ENCODE results near the gene UNC13B. TPM values are rescaled to one million over a fixed set of nuclear protein-coding genes. Genes with fewer than 3 reads are reported as not detected.

UNC13B gene
- total and polyA plus RNA-seq, 2 of the 8 experiments (the other 6 are each of a cell fraction or from before 2014, with no cell fraction given) = 23.1 to 51.7 TPM

GRCh38 chr9:35366627-35367026 is 204.8 kb downstream of the UNC13B start:
- no peak for DNase-seq (ENCODE audit: low read depth in 1 of 2, low spot score in 2 of 2)
- no peak overlapping the region for H3K14ac ChIP-seq (ENCODE audit: insufficient read length)
- no peak overlapping the region for H3K4me2 ChIP-seq (ENCODE audit: insufficient read depth in 1 of 2, low read depth in 2 of 2, low read length in 2 of 2)
- H3K27me3 ChIP-seq (replicated peaks in 1 of 4; ENCODE audit: control insufficient read depth in 3 of 4, extremely low read depth in 1 of 4, insufficient read depth in 3 of 4, low read length in 3 of 4) = no peaks in the 10 kb centered on the region
- no peak overlapping the region for H2BK15ac ChIP-seq (ENCODE audit: low read length)
- no peak overlapping the region for H4K8ac ChIP-seq (ENCODE audit: extremely low read depth, insufficient read depth, low read length)
- H3K9me3 ChIP-seq (ENCODE audit: insufficient read depth in 2 of 2, low read depth in 1 of 2, low read length in 1 of 2) = no peaks in the 10 kb centered on the region
- CTCF ChIA-PET (ENCODE audit: partially characterized antibody) = interaction anchor here (0.6 to 0.9 kb wide), 3 partner anchors 109 to 744 kb away, joined by 3 to 4 read pairs (median 3); no protein-coding TSS in a partner anchor
- no peaks in the 10 kb centered on the region for H3K4me1 ChIP-seq (replicated peaks in 1 of 4; ENCODE audit: control insufficient read depth in 3 of 4, insufficient read depth in 4 of 4, low read length in 3 of 4)
- H2BK5ac ChIP-seq (ENCODE audit: low read depth, low read length) = no peak overlapping the region
- H3K4ac ChIP-seq (replicated peaks; ENCODE audit: insufficient read length, low read depth, low read length) = no peak overlapping the region
- peaks cover 2% of the 10 kb centered on the region; the same call in 1 of the 2 replicates for H3K79me1 ChIP-seq (ENCODE audit: low read depth, low read length)
- H3K56ac ChIP-seq (replicated peaks; ENCODE audit: insufficient read length, low read depth, low read length) = no peak overlapping the region
- POLR2A ChIA-PET (ENCODE audit: partially characterized antibody) = no interaction called here
- WGBS, 2 experiments (ENCODE audit: extremely low coverage in 1 of 2, insufficient coverage in 1 of 2, insufficient read length in 1 of 2, insufficient replicate concordance in 2 of 2, low coverage in 1 of 2, low lambda C conversion rate in 2 of 2, missing lambda C conversion rate in 1 of 2) = 79% methylated on average over 2 of the region's 2 CpGs; no CpG with 5 or more reads in 1 of the 2 experiments
- no peak overlapping the region for H3K4me3 ChIP-seq (ENCODE audit: extremely low read depth in 1 of 4, insufficient read depth in 2 of 4, low read depth in 3 of 4, low read length in 4 of 4)
- no peak overlapping the region for H2BK120ac ChIP-seq (replicated peaks; ENCODE audit: low read depth, low read length)
- H2AK5ac ChIP-seq (ENCODE audit: low read depth, low read length) = no peak overlapping the region
- H4K5ac ChIP-seq (ENCODE audit: insufficient read length, low read depth, low read length) = no peak overlapping the region
- H2BK20ac ChIP-seq (ENCODE audit: low read length) = no peak overlapping the region
- no peak overlapping the region for H2BK12ac ChIP-seq (ENCODE audit: low read depth, low read length)
- no peak overlapping the region for H3K9ac ChIP-seq (replicated peaks in 1 of 4; ENCODE audit: extremely low read depth in 1 of 4, low read depth in 3 of 4, low read length in 3 of 4)
- H3K23ac ChIP-seq (ENCODE audit: insufficient read length) = no peak overlapping the region
- H2AFZ ChIP-seq (ENCODE audit: low read length) = no peak overlapping the region
- no peaks in the 10 kb centered on the region for H4K20me1 ChIP-seq (replicated peaks in 1 of 2; ENCODE audit: control insufficient read depth in 1 of 2, insufficient read depth in 2 of 2, low read length in 2 of 2)
- no peak overlapping the region for H3K18ac ChIP-seq (ENCODE audit: extremely low read depth, low read length)
- FAIRE-seq = no peak
- no peaks in the 10 kb centered on the region; a peak in 2 of 8 replicates for H3K36me3 ChIP-seq (ENCODE audit: control insufficient read depth in 2 of 4, insufficient read depth in 4 of 4, low read length in 3 of 4)
- TF ChIP-seq RBBP5 (IDR thresholded peaks at IDR 0.05; ENCODE audit: borderline replicate concordance, low read depth, low read length) (no peak), FOSL1 (IDR thresholded peaks at IDR 0.05; ENCODE audit: insufficient read depth, low read depth, low read length) (no peak), SIN3A (conservative IDR thresholded peaks at IDR 0.05 in 1 of 2, IDR thresholded peaks at IDR 0.05 in 1 of 2; ENCODE audit: low read depth in 1 of 2, low read length in 2 of 2) (no peak), CTBP2 (IDR thresholded peaks at IDR 0.05; ENCODE audit: borderline replicate concordance, insufficient read depth, insufficient read length, low read length) (no peak), NANOG (IDR thresholded peaks at IDR 0.05; ENCODE audit: insufficient read depth, low read depth, low read length, poor library complexity, severe bottlenecking) (no peak), SIRT6 (IDR thresholded peaks at IDR 0.05; ENCODE audit: low read length) (no peak), JUN (IDR thresholded peaks at IDR 0.05; ENCODE audit: low read depth, low read length) (no peak), KDM4A (IDR thresholded peaks at IDR 0.05; ENCODE audit: low read depth, low read length, severe bottlenecking) (no peak), CHD1 (IDR thresholded peaks at IDR 0.05; ENCODE audit: low read depth, low read length) (no peak), CEBPB (IDR thresholded peaks at IDR 0.05; ENCODE audit: low read depth, low read length) (no peak), POLR2A (IDR thresholded peaks at IDR 0.05; ENCODE audit: control extremely low read depth in 1 of 2, low read depth in 2 of 2, low read length in 2 of 2) (no peak), TCF12 (IDR thresholded peaks at IDR 0.05; ENCODE audit: low read depth, low read length) (no peak), BRCA1 (IDR thresholded peaks at IDR 0.05; ENCODE audit: low read depth, low read length) (no peak), TAF7 (optimal IDR thresholded peaks at IDR 0.05; ENCODE audit: borderline replicate concordance, low read depth, low read length) (no peak), PHF8 (conservative IDR thresholded peaks at IDR 0.05; ENCODE audit: low read depth, low read length) (no peak)
- no peaks in the 10 kb centered on the region for H3K23me2 ChIP-seq (ENCODE audit: low read depth, low read length)
- no peaks in the 10 kb centered on the region for H3K79me2 ChIP-seq (ENCODE audit: control insufficient read depth in 1 of 2, insufficient read depth in 2 of 2, low read length in 2 of 2)
- H4K91ac ChIP-seq (replicated peaks; ENCODE audit: insufficient read length, low read length) = no peak overlapping the region
- H3K27ac ChIP-seq (ENCODE audit: low read depth, low read length) = no peak overlapping the region
